ENCODE data around the gene DFFB. TPM values are rescaled to one million over a fixed set of nuclear protein-coding genes. Genes with fewer than 3 reads are reported as not detected.

DFFB gene
- total RNA-seq, 2 experiments from 2014 or later = 7.2 to 8.4 TPM

DNA sequence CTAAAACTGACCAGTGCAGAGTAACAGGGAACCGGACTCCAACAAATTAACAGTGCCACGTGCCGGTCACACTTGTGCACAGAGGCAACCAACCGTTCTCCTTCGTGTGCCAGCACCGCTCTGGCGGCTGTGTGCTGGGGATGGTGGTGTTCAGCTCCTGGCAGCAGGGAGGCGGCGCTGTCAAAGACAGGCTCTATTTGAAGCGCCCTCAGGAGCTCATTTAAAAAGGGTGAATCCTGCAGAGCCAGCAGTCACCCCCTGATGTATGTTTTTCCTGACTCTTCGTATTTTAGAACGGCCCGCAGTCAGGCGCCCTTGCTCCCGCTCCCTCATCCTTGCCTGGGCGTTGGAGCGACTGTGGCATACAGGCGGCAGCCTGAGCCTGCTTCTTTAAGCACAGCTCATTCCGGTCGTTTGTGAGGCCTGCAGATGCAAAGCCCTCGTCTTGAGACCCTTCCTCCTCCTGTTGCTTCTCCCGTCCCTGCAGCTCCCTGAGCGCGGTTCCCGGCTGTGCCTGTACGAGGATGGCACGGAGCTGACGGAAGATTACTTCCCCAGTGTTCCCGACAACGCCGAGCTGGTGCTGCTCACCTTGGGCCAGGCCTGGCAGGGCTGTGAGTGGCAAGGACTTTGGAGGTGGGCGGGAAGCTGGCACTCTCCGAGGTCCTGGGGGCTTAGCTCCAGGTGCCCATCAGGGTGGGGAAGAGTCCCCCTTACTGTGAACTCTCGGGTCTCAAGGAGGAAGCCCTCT lies 1.1 kb downstream of the DFFB start:
- peak; percentile 51 for DNase-seq
- ChIA-PET POLR2A (interaction anchor here (1.1 to 1.7 kb wide), 2 partner anchors 41 to 62 kb away, joined by 4 read pairs; partner anchors contain the start of genes C1orf174 and LRRC47), CTCF (interaction anchor here (0.6 to 1.3 kb wide), 2 partner anchors 64 to 204 kb away, joined by 3 to 4 read pairs; no protein-coding TSS in a partner anchor)
- H3K27me3 Mint-ChIP-seq = no peaks in the 10 kb centered on the region
- ATAC-seq = no peak
- no peaks in the 10 kb centered on the region for H3K9me3 Mint-ChIP-seq (ENCODE audit: low read depth)
- H3K4me3 Mint-ChIP-seq = peak overlapping the region; percentile 95
- peaks cover 31% of the 10 kb centered on the region for H3K4me1 Mint-ChIP-seq
- intact Hi-C loops (cut with DNase I, micrococcal nuclease) = loop anchor here in 1 of 2 experiments (5.0 to 10.0 kb wide), 3 partner anchors 206 to 1466 kb away; partner anchors contain the start of genes MORN1, PANK4, RER1 and TP73
- peak overlapping the region; percentile 38 for H3K27ac Mint-ChIP-seq
- H3K36me3 Mint-ChIP-seq (ENCODE audit: low read depth) = peaks cover 5% of the 10 kb centered on the region

DNA sequence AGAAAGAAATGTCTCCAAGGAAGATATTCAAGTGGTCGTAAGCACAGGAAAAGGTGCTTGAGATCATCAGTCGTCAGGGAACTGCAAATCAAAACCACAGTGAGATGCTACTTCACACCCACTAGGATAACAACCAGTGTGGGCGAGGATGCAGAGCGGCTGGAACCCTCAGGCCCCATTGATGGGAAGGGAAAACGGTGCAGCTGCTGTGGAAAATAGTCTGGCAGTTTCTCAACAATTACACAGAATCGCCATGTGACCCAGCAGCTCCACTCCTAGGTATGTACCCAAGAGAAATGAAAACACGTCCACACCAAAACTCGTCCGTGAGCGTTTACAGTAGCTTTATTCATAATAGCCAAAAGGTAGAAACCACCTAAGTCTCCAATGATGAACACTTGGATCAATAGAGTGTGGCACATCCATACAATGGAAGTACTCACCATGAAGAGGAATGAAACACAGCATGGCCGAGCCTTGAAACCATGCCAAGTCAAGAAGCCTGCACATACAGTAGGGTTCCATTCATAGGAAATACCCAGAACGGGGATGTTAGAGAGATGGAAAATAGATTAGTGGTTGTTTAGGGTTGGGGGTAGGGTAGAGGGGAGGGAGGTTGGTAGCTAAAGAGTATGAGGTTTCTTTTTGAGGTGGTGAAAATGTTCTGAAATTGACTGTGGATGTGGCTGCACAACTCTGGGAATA lies 6.1 kb downstream of the DFFB start:
- ChIA-PET CTCF (interaction anchor here (0.7 kb wide), 1 partner anchor 347 kb away, joined by 3 read pairs; no protein-coding TSS in a partner anchor), POLR2A (interaction anchor here (0.6 kb wide), 1 partner anchor 805 kb away, joined by 3 read pairs; no protein-coding TSS in a partner anchor)
- peaks cover 13% of the 10 kb centered on the region for H3K36me3 Mint-ChIP-seq (ENCODE audit: low read depth)
- peaks cover 13% of the 10 kb centered on the region for H3K4me1 Mint-ChIP-seq
- no peak for ATAC-seq
- DNase-seq = no peak
- no peaks in the 10 kb centered on the region for H3K9me3 Mint-ChIP-seq (ENCODE audit: low read depth)
- no peaks in the 10 kb centered on the region for H3K27me3 Mint-ChIP-seq
- H3K4me3 Mint-ChIP-seq = no peak overlapping the region
- H3K27ac Mint-ChIP-seq = no peak overlapping the region
- intact Hi-C loops (cut with DNase I, micrococcal nuclease) = no loop called here

DNA sequence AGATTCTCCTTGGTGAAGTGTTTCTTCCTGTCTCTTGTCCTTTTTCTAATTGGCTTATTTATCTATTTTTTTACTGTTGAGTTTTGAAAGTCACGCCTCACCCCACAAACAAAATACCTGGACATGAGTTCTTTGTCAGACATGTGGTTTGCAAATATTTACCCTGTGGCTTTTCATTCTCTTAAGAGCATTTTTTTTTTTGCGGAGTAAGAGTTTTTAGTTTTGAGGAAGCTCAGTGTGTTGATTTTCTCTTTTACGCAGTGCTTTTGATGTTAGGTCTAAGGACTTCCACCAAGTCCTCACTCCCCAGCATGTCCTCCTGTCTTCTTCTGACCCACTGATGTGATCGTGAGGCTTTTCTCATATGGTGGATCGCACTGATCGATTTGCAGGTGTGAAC lies 7.6 kb downstream of the DFFB start:
- no peak for ATAC-seq
- POLR2A ChIA-PET = no interaction called here
- Mint-ChIP-seq H3K36me3 (ENCODE audit: low read depth) (peaks cover 20% of the 10 kb centered on the region), H3K27ac (no peak overlapping the region), H3K4me3 (no peak overlapping the region), H3K9me3 (ENCODE audit: low read depth) (no peaks in the 10 kb centered on the region), H3K4me1 (peaks cover 4% of the 10 kb centered on the region), H3K27me3 (no peaks in the 10 kb centered on the region)
- CTCF ChIA-PET = no interaction called here
- intact Hi-C loops (cut with DNase I, micrococcal nuclease) = no loop called here
- DNase-seq = no peak

DNA sequence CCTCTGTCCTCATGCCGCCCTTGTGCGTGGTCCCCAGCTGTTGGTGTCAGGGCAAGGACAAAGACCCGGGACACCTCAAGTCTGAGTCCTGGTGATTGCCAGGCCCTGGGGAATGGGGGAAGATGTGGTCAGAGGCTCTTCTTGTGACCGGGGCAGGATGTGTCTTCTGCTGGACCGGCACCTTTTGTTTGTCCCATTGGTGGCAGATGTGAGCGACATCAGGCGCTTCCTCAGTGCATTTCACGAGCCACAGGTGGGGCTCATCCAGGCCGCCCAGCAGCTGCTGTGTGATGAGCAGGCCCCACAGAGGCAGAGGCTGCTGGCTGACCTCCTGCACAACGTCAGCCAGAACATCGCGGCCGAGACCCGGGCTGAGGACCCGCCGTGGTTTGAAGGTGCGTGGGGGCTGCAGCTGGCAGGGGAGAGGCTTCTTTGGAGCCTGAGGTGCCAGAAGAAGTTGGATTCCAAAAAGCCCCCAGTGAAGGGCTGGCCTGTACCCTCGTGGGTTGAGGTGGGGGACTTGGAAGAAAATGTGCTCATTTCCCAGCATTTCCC lies 8.4 kb downstream of the DFFB start:
- ChIA-PET CTCF (no interaction called here), POLR2A (no interaction called here)
- H3K4me3 Mint-ChIP-seq = no peak overlapping the region
- H3K27me3 Mint-ChIP-seq = no peaks in the 10 kb centered on the region
- ATAC-seq (no peak), DNase-seq (no peak)
- H3K36me3 Mint-ChIP-seq (ENCODE audit: low read depth) = peaks cover 24% of the 10 kb centered on the region
- H3K9me3 Mint-ChIP-seq (ENCODE audit: low read depth) = no peaks in the 10 kb centered on the region
- intact Hi-C loops (cut with DNase I, micrococcal nuclease) = no loop called here
- H3K4me1 Mint-ChIP-seq = peaks cover 4% of the 10 kb centered on the region
- no peak overlapping the region for H3K27ac Mint-ChIP-seq

DNA sequence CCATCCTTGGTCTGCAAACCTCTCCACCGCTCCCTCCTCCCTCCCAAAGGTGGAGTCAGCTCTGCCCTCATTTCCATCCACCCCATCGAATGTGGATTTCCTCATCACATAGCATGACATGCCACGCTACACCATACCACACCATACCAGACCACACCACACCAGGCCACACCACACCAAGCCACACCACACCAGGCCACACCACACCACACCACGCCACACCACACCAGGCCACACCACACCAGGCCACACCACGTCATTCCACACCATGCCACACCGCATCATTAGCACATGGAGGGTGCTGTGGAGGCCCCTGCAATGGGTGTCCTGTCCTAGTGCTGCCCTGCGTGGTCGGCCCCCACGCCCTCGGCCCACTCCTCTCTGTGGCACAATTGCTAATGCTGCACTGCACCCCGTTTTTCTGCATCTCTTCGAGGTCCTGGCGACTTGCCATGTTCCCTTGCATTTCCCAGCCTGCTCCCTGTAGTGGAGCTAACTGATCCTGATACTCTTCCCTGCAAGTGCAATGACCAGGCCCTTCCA lies 11.3 kb downstream of the DFFB start:
- no peak overlapping the region for H3K27ac Mint-ChIP-seq
- intact Hi-C loops (cut with DNase I, micrococcal nuclease) = no loop called here
- CTCF ChIA-PET = no interaction called here
- no peaks in the 10 kb centered on the region for H3K9me3 Mint-ChIP-seq (ENCODE audit: low read depth)
- peaks cover 4% of the 10 kb centered on the region for H3K4me1 Mint-ChIP-seq
- ATAC-seq = no peak
- POLR2A ChIA-PET = no interaction called here
- H3K27me3 Mint-ChIP-seq = no peaks in the 10 kb centered on the region
- no peak overlapping the region for H3K4me3 Mint-ChIP-seq
- H3K36me3 Mint-ChIP-seq (ENCODE audit: low read depth) = peaks cover 26% of the 10 kb centered on the region
- DNase-seq = no peak

DNA sequence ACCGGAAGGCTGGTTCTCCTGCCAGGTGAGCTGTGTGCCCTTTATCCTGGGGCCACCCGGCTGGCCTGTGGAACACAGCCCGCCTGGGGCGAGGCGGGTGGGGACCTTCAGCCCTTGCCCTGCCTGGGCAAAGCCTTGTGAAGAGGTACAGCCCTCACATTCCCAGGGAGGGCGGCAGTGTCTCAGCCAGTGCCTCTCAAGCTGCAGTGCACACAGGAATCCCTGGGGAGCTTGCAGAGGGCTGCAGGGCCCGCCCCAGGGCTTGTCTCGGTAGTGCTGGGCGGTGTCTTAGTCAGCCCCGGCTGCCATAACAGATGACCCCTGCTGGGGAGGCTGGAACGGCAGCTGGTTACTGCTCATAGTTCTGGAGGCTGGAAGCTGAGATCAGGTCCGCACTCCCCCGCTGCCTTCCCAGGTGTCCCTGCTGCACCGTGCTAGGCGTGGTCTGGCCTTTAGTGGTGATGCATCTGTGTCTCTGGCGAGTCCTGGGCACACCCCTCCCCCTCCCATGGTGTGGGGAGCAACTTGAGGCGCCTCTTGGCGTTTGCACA lies 12.6 kb downstream of the DFFB start:
- POLR2A ChIA-PET = no interaction called here
- H3K9me3 Mint-ChIP-seq (ENCODE audit: low read depth) = no peaks in the 10 kb centered on the region
- CTCF ChIA-PET = interaction anchor here (0.5 kb wide), 1 partner anchor 64 kb away, joined by 3 read pairs; no protein-coding TSS in a partner anchor
- no peak for DNase-seq
- peaks cover 3% of the 10 kb centered on the region for H3K4me1 Mint-ChIP-seq
- H3K4me3 Mint-ChIP-seq = no peak overlapping the region
- intact Hi-C loops (cut with DNase I, micrococcal nuclease) = no loop called here
- no peaks in the 10 kb centered on the region for H3K27me3 Mint-ChIP-seq
- peaks cover 31% of the 10 kb centered on the region for H3K36me3 Mint-ChIP-seq (ENCODE audit: low read depth)
- no peak for ATAC-seq
- H3K27ac Mint-ChIP-seq = no peak overlapping the region

DNA sequence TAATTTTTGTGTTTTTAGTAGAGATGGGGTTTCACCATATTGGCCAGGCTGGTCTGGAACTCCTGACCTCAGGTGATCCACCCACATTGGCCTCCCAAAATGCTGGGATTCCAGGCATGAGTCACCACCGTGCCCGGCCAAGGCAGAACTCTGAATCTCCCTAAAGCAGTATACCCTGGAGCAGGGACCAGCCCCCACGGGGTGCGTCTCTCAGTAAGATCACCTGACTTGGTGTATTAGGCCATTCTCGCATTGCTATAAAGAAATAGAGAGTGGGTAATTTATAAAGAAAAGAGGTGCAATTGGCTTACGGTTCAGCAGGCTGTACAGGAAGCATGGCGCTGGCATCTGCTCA lies 14.2 kb downstream of the DFFB start:
- Mint-ChIP-seq H3K4me3 (no peak overlapping the region), H3K9me3 (ENCODE audit: low read depth) (no peaks in the 10 kb centered on the region), H3K4me1 (no peaks in the 10 kb centered on the region), H3K27me3 (no peaks in the 10 kb centered on the region), H3K36me3 (ENCODE audit: low read depth) (peaks cover 41% of the 10 kb centered on the region), H3K27ac (no peak overlapping the region)
- ATAC-seq (no peak), DNase-seq (no peak)
- ChIA-PET CTCF (no interaction called here), POLR2A (no interaction called here)
- intact Hi-C loops (cut with DNase I, micrococcal nuclease) = no loop called here

DNA sequence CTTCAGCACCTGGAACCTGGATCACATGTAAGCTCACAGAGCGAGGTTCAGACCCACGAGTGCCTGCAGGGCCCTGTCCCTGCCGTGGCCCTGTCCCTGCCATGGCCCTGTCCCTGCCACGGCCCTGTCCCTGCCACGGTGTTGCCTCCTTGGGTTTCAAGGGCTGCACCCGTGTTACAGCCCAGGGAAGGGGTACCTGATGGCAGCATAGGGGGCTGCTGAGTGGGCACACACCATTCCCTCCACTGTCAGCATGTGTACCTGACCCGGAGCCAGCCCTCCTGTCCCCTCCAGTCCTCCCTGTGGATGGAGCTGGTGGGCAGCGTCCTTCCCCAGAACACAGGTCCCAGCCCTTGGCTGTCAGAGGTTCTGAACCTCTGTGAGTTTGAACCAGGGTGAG lies 15.3 kb downstream of the DFFB start:
- ChIA-PET CTCF (interaction anchor here (0.8 kb wide), 1 partner anchor 15 kb away, joined by 3 read pairs; the partner anchor contains the start of genes CEP104 and DFFB), POLR2A (no interaction called here)
- Mint-ChIP-seq H3K36me3 (ENCODE audit: low read depth) (peaks cover 37% of the 10 kb centered on the region), H3K4me3 (no peak overlapping the region), H3K27ac (no peak overlapping the region), H3K9me3 (ENCODE audit: low read depth) (no peaks in the 10 kb centered on the region), H3K4me1 (no peaks in the 10 kb centered on the region), H3K27me3 (no peaks in the 10 kb centered on the region)
- ATAC-seq (no peak), DNase-seq (no peak)
- intact Hi-C loops (cut with DNase I, micrococcal nuclease) = no loop called here

DNA sequence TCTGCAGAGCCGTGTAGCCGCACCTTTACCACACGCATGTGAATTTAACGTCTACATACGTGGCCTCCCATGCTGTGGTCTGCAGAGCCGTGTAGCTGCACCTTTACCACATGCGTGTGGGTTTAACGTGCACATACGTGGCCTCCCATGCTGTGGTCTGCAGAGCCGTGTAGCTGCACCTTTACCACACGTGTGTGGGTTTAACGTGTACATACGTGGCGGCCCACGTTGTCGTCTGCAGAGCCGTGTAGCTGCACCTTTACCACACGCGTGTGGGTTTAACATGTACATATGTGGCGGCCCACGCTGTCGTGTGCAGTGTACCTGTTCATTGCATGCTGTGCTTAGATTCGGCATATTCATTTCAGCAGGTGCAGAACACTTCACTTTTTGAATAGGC lies 17.5 kb downstream of the DFFB start:
- peaks cover 41% of the 10 kb centered on the region for H3K36me3 Mint-ChIP-seq (ENCODE audit: low read depth)
- no peak overlapping the region for H3K4me3 Mint-ChIP-seq
- ATAC-seq = no peak
- H3K27me3 Mint-ChIP-seq = no peaks in the 10 kb centered on the region
- peaks cover 5% of the 10 kb centered on the region for H3K9me3 Mint-ChIP-seq (ENCODE audit: low read depth)
- POLR2A ChIA-PET = no interaction called here
- CTCF ChIA-PET = no interaction called here
- H3K27ac Mint-ChIP-seq = no peak overlapping the region
- intact Hi-C loops (cut with DNase I, micrococcal nuclease) = no loop called here
- DNase-seq = no peak
- H3K4me1 Mint-ChIP-seq = no peaks in the 10 kb centered on the region

DNA sequence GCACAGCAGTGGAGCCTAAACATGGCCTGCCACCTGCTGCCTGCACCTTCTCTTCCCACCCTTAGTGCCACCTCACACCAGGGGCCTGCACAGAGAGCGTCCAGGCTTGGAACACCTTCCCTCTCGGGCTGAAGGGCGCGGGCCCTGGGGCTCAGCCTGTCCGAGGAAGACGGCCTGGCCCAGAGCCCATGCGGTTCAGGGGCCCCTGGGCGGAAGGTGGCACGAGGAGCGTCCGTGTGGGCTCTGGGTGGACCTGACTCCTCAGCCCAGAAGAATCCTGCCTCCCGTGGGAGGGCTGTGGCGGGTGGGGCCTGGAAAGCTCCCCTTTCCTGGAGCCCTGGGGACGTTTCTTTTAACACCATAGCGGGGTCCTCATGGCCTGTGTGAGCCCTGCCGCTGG lies 19.4 kb downstream of the DFFB start:
- ChIA-PET POLR2A (no interaction called here), CTCF (no interaction called here)
- intact Hi-C loops (cut with DNase I, micrococcal nuclease) = no loop called here
- Mint-ChIP-seq H3K27me3 (no peaks in the 10 kb centered on the region), H3K4me3 (no peak overlapping the region), H3K36me3 (ENCODE audit: low read depth) (peaks cover 41% of the 10 kb centered on the region), H3K27ac (no peak overlapping the region), H3K4me1 (no peaks in the 10 kb centered on the region), H3K9me3 (ENCODE audit: low read depth) (peaks cover 5% of the 10 kb centered on the region)
- DNase-seq (no peak), ATAC-seq (no peak)

DNA sequence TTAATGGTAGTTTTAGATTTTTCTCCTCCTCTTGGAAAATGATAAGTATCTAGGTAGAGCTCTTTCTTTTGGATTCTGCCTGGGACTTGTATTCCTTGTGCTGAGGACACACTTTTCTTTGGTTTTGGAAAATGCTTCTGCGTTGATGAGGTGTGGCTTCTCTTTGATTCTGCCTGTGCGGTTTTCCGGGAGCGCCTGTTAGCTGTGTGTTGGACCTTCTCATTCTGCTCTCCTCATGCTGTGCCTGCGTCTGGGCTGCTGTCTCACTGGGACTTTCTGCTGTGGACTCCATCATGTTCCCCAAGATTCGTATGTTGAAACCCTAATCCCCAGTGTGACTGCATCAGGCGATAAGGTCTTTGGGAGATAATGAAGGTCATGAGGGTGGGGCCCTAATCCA lies 21.8 kb downstream of the DFFB start:
- no peak overlapping the region for H3K4me3 Mint-ChIP-seq
- intact Hi-C loops (cut with DNase I, micrococcal nuclease) = no loop called here
- H3K4me1 Mint-ChIP-seq = no peaks in the 10 kb centered on the region
- peaks cover 5% of the 10 kb centered on the region for H3K9me3 Mint-ChIP-seq (ENCODE audit: low read depth)
- CTCF ChIA-PET = no interaction called here
- no peaks in the 10 kb centered on the region for H3K27me3 Mint-ChIP-seq
- POLR2A ChIA-PET = no interaction called here
- no peak overlapping the region for H3K27ac Mint-ChIP-seq
- peaks cover 36% of the 10 kb centered on the region for H3K36me3 Mint-ChIP-seq (ENCODE audit: low read depth)
- no peak for ATAC-seq
- no peak for DNase-seq
